Keratinocyte (primary cell): ENCODE results near the gene GARS1. TPM values are rescaled to one million over a fixed set of nuclear protein-coding genes. Genes with fewer than 3 reads are reported as not detected.
A peak's percentile ranks its signal among the peaks of the same experiment; 100 is the strongest.

Source experiments
- DNase-seq: peaks from one replicate; pipeline ENCODE4 v3.0.0-alpha.2; 2011; ENCODE audit warnings: low read depth, missing footprints, low spot score
- FAIRE-seq: peaks from 2 replicates; lab custom pipeline; 2011; peaks lifted over from hg19 to GRCh38; lab: Jason Lieb, UNC
- H2AFZ ChIP-seq: 2 replicates; pipeline ENCODE4 v1.6.0; 2012; ENCODE audit warnings: low read length, control low read depth, inconsistent platforms; ENCODE audit not compliant: control insufficient read depth
- H3K27ac ChIP-seq: 2 replicates; pipeline ENCODE4 v1.5.1; 2011; ENCODE audit warnings: low read length; ENCODE audit not compliant: control insufficient read depth, insufficient read depth
- H3K27me3 ChIP-seq: 3 replicates; pipeline ENCODE4 v1.6.0; 2011; ENCODE audit warnings: low read length; ENCODE audit not compliant: control insufficient read depth, insufficient read depth; ENCODE audit errors: extremely low read depth
- H3K36me3 ChIP-seq, 2 experiments: 2 replicates in 1 of 2; 3 replicates in 1 of 2; pipeline ENCODE4 v1.5.1; 2011; ENCODE audit warnings: low read length in 2 of 2, mild to moderate bottlenecking in 1 of 2; ENCODE audit not compliant: control insufficient read depth in 2 of 2, insufficient read depth in 2 of 2; ENCODE audit errors: extremely low read depth in 1 of 2
- H3K4me1 ChIP-seq: 3 replicates; pipeline ENCODE4 v1.5.1; 2011; ENCODE audit warnings: low read length; ENCODE audit not compliant: control insufficient read depth, insufficient read depth; ENCODE audit errors: extremely low read depth
- H3K4me2 ChIP-seq: 3 replicates; pipeline ENCODE4 v1.6.0; 2011; ENCODE audit warnings: low read depth, low read length; ENCODE audit not compliant: control insufficient read depth, insufficient read depth; ENCODE audit errors: extremely low read depth
- H3K4me3 ChIP-seq, 3 experiments: fragments of 200-600 bp in 1 of 3; sonication (generic) in 1 of 3; 2 replicates in 2 of 3; 3 replicates in 1 of 3; pipeline ENCODE4 v1.5.1; 2011 to 2016; ENCODE audit warnings: low read length in 3 of 3, mild to moderate bottlenecking in 3 of 3, control low read depth in 2 of 3, inconsistent platforms in 1 of 3, low read depth in 1 of 3, mixed read lengths in 1 of 3, mixed run types in 1 of 3, moderate library complexity in 1 of 3; ENCODE audit not compliant: control insufficient read depth in 2 of 3, insufficient read depth in 2 of 3; ENCODE audit errors: extremely low read depth in 1 of 3
- H3K79me2 ChIP-seq: 2 replicates; pipeline ENCODE4 v1.6.0; 2012; ENCODE audit warnings: low read length; ENCODE audit not compliant: control insufficient read depth, insufficient read depth
- H3K9ac ChIP-seq: 3 replicates; pipeline ENCODE4 v1.6.0; 2011; ENCODE audit warnings: low read length; ENCODE audit not compliant: control insufficient read depth, insufficient read depth; ENCODE audit errors: extremely low read depth
- H3K9me1 ChIP-seq: 3 replicates; pipeline ENCODE4 v1.6.0; 2011; ENCODE audit warnings: low read length; ENCODE audit not compliant: control insufficient read depth, insufficient read depth; ENCODE audit errors: extremely low read depth
- H3K9me3 ChIP-seq: 2 replicates; pipeline ENCODE4 v1.5.1; 2012; ENCODE audit warnings: low read depth, low read length; ENCODE audit not compliant: control insufficient read depth
- H4K20me1 ChIP-seq: 3 replicates; pipeline ENCODE4 v1.6.0; 2011; ENCODE audit warnings: low read length; ENCODE audit not compliant: control insufficient read depth, insufficient read depth; ENCODE audit errors: extremely low read depth
- CTCF ChIP-seq, 3 experiments: IDR thresholded peaks in 1 of 3; conservative IDR thresholded peaks in 1 of 3; optimal IDR thresholded peaks in 1 of 3; 2 replicates in 2 of 3; 3 replicates in 1 of 3; pipeline versions ENCODE3 to v1.5.1; 2011; ENCODE audit warnings: low read length in 3 of 3, mild to moderate bottlenecking in 3 of 3, moderate library complexity in 2 of 3, control low read depth in 1 of 3, inconsistent platforms in 1 of 3; ENCODE audit not compliant: insufficient read depth in 2 of 3; ENCODE audit errors: extremely low read depth in 1 of 3
- EZH2 ChIP-seq: IDR thresholded peaks from one replicate; pipeline ENCODE4 v1.6.1; 2012; ENCODE audit warnings: inconsistent platforms, mild to moderate bottlenecking, low read length, moderate library complexity
- dilution Hi-C: fragments of 300-500 bp; cut with MboI; formaldehyde crosslinking; loops from one replicate; pipeline ENCODE4 v1.7.0; 2020; ENCODE audit warnings: low sequenced_read_pairs; ENCODE audit not compliant: extremely low pct_ligation_motif_present
- polyA plus RNA-seq, 5 experiments: library from polyadenylated mRNA; depleted of rRNA in 3 of 5; stranded (reverse) in 3 of 5; stranded (forward) in 1 of 5; unstranded in 1 of 5; fragments of >200 nt; gene quantifications; 1 replicate in 1 of 5; 2 replicates in 3 of 5; 3 replicates in 1 of 5; pipeline versions ENCODE4 v1.2.1 to v1.2.3, GENCODE V29; 2011 to 2012; ENCODE audit warnings: missing spikeins in 2 of 5, low read depth in 1 of 5, low replicate concordance in 1 of 5

Gene GARS1
- polyA plus RNA-seq, 1 donor (not counting 4 experiments of a cell fraction or from before 2014, with no cell fraction given), result 411 TPM

- TF ChIP-seq CTCF (optimal IDR thresholded peaks at IDR 0.05 in 1 of 3, IDR thresholded peaks at IDR 0.05 in 1 of 3, conservative IDR thresholded peaks at IDR 0.05 in 1 of 3; ENCODE audit: extremely low read depth in 1 of 3, insufficient read depth in 2 of 3, low read length in 3 of 3) (no peak), EZH2 (no peak)
- no peak overlapping the region for H3K4me2 ChIP-seq
These were observed 39.2 kb upstream of the GARS1 start for GRCh38 chr7:30555525-30555924.

GRCh38 chr7:30556840-30557239 is 37.8 kb upstream of the GARS1 start:
- H2AFZ ChIP-seq, result no peak overlapping the region
- dilution Hi-C loops, result no loop called here
- FAIRE-seq (peak; percentile 87), DNase-seq (no peak)
- TF ChIP-seq CTCF (optimal IDR thresholded peaks at IDR 0.05 in 1 of 3, IDR thresholded peaks at IDR 0.05 in 1 of 3, conservative IDR thresholded peaks at IDR 0.05 in 1 of 3; ENCODE audit: extremely low read depth in 1 of 3, insufficient read depth in 2 of 3, low read length in 3 of 3) (no peak), EZH2 (no peak)
- no peaks in the 10 kb centered on the region for H3K9me1 ChIP-seq
- H3K4me3 ChIP-seq, result no peak overlapping the region
- peaks cover 0 to 1% of the 10 kb centered on the region in 2 experiments for H3K36me3 ChIP-seq
- peak overlapping the region; percentile 54 for H3K4me2 ChIP-seq
- peak overlapping the region; percentile 57 for H3K9ac ChIP-seq
- H3K4me1 ChIP-seq, result peaks cover 18% of the 10 kb centered on the region
- no peaks in the 10 kb centered on the region for H4K20me1 ChIP-seq
- H3K27me3 ChIP-seq, result no peaks in the 10 kb centered on the region
- H3K27ac ChIP-seq, result peak overlapping the region; percentile 39
- no peaks in the 10 kb centered on the region for H3K79me2 ChIP-seq
- H3K9me3 ChIP-seq, result no peaks in the 10 kb centered on the region

More at GRCh38 chr7:30555525-30555924, 39.2 kb upstream of the GARS1 start:
- Histone ChIP-seq H3K9ac (no peak overlapping the region), H3K4me1 (peaks cover 30% of the 10 kb centered on the region), H3K9me3 (no peaks in the 10 kb centered on the region), H3K27me3 (no peaks in the 10 kb centered on the region), H3K9me1 (no peaks in the 10 kb centered on the region), H3K79me2 (no peaks in the 10 kb centered on the region), H3K36me3 (peaks cover 0 to 1% of the 10 kb centered on the region in 2 experiments), H3K27ac (no peak overlapping the region), H3K4me3 (no peak overlapping the region), H2AFZ (no peak overlapping the region), H4K20me1 (no peaks in the 10 kb centered on the region)
- FAIRE-seq, result no peak
- DNase-seq, result no peak
- dilution Hi-C loops, result no loop called here
